ENCODE data around the gene FOXN4. TPM values are rescaled to one million over a fixed set of nuclear protein-coding genes. Genes with fewer than 3 reads are reported as not detected.

The FOXN4 gene
- total and polyA plus RNA-seq, 2 of the 13 experiments (the other 11 are each of a cell fraction or from before 2014, with no cell fraction given) = 0.11 TPM; not detected in 1

GRCh38 chr12:109277899-109278762, 31.0 kb downstream of the FOXN4 start (continued):
- TF ChIP-seq, protein P1, sequence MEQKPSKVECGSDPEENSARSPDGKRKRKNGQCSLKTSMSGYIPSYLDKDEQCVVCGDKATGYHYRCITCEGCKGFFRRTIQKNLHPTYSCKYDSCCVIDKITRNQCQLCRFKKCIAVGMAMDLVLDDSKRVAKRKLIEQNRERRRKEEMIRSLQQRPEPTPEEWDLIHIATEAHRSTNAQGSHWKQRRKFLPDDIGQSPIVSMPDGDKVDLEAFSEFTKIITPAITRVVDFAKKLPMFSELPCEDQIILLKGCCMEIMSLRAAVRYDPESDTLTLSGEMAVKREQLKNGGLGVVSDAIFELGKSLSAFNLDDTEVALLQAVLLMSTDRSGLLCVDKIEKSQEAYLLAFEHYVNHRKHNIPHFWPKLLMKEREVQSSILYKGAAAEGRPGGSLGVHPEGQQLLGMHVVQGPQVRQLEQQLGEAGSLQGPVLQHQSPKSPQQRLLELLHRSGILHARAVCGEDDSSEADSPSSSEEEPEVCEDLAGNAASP (CRISPR knock-in tag; IDR thresholded peaks at IDR 0.05; ENCODE audit: borderline replicate concordance) = peak; percentile 87
- TF ChIP-seq, protein P2, sequence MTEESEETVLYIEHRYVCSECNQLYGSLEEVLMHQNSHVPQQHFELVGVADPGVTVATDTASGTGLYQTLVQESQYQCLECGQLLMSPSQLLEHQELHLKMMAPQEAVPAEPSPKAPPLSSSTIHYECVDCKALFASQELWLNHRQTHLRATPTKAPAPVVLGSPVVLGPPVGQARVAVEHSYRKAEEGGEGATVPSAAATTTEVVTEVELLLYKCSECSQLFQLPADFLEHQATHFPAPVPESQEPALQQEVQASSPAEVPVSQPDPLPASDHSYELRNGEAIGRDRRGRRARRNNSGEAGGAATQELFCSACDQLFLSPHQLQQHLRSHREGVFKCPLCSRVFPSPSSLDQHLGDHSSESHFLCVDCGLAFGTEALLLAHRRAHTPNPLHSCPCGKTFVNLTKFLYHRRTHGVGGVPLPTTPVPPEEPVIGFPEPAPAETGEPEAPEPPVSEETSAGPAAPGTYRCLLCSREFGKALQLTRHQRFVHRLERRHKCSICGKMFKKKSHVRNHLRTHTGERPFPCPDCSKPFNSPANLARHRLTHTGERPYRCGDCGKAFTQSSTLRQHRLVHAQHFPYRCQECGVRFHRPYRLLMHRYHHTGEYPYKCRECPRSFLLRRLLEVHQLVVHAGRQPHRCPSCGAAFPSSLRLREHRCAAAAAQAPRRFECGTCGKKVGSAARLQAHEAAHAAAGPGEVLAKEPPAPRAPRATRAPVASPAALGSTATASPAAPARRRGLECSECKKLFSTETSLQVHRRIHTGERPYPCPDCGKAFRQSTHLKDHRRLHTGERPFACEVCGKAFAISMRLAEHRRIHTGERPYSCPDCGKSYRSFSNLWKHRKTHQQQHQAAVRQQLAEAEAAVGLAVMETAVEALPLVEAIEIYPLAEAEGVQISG (CRISPR knock-in tag; IDR thresholded peaks at IDR 0.05) = no peak
- TF ChIP-seq, protein P3, sequence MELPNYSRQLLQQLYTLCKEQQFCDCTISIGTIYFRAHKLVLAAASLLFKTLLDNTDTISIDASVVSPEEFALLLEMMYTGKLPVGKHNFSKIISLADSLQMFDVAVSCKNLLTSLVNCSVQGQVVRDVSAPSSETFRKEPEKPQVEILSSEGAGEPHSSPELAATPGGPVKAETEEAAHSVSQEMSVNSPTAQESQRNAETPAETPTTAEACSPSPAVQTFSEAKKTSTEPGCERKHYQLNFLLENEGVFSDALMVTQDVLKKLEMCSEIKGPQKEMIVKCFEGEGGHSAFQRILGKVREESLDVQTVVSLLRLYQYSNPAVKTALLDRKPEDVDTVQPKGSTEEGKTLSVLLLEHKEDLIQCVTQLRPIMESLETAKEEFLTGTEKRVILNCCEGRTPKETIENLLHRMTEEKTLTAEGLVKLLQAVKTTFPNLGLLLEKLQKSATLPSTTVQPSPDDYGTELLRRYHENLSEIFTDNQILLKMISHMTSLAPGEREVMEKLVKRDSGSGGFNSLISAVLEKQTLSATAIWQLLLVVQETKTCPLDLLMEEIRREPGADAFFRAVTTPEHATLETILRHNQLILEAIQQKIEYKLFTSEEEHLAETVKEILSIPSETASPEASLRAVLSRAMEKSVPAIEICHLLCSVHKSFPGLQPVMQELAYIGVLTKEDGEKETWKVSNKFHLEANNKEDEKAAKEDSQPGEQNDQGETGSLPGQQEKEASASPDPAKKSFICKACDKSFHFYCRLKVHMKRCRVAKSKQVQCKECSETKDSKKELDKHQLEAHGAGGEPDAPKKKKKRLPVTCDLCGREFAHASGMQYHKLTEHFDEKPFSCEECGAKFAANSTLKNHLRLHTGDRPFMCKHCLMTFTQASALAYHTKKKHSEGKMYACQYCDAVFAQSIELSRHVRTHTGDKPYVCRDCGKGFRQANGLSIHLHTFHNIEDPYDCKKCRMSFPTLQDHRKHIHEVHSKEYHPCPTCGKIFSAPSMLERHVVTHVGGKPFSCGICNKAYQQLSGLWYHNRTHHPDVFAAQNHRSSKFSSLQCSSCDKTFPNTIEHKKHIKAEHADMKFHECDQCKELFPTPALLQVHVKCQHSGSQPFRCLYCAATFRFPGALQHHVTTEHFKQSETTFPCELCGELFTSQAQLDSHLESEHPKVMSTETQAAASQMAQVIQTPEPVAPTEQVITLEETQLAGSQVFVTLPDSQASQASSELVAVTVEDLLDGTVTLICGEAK (IDR thresholded peaks at IDR 0.05) = no peak
- TF ChIP-seq, protein P3 (CRISPR knock-in tag; IDR thresholded peaks at IDR 0.05) = peak; percentile 50; the same call in 1 of the 2 replicates
- peak; percentile 52; the same call in 1 of the 2 replicates for TF ChIP-seq YEATS2 (CRISPR knock-in tag; IDR thresholded peaks at IDR 0.05; ENCODE audit: borderline replicate concordance)
- TF ChIP-seq POLR2A (IDR thresholded peaks at IDR 0.05; ENCODE audit: insufficient read depth in 1 of 2, low read depth in 2 of 2, low read length in 2 of 2) = no peak; a peak in 1 of 4 replicates
- no peak for TF ChIP-seq MAZ (IDR thresholded peaks at IDR 0.05; ENCODE audit: borderline replicate concordance, low read depth, low read length)
- no peak for TF ChIP-seq MAZ (CRISPR knock-in tag; IDR thresholded peaks at IDR 0.05; ENCODE audit: low read depth)
- TF ChIP-seq GFI1 (CRISPR knock-in tag; IDR thresholded peaks at IDR 0.05; ENCODE audit: borderline replicate concordance) = no peak; the same call in 1 of the 2 replicates
- peak; percentile 55; the same call in 1 of the 2 replicates for TF ChIP-seq KLF6 (CRISPR knock-in tag; IDR thresholded peaks at IDR 0.05)
- TF ChIP-seq, protein P4, sequence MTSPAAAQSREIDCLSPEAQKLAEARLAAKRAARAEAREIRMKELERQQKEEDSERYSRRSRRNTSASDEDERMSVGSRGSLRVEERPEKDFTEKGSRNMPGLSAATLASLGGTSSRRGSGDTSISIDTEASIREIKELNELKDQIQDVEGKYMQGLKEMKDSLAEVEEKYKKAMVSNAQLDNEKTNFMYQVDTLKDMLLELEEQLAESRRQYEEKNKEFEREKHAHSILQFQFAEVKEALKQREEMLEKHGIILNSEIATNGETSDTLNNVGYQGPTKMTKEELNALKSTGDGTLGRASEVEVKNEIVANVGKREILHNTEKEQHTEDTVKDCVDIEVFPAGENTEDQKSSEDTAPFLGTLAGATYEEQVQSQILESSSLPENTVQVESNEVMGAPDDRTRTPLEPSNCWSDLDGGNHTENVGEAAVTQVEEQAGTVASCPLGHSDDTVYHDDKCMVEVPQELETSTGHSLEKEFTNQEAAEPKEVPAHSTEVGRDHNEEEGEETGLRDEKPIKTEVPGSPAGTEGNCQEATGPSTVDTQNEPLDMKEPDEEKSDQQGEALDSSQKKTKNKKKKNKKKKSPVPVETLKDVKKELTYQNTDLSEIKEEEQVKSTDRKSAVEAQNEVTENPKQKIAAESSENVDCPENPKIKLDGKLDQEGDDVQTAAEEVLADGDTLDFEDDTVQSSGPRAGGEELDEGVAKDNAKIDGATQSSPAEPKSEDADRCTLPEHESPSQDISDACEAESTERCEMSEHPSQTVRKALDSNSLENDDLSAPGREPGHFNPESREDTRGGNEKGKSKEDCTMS (CRISPR knock-in tag; conservative IDR thresholded peaks at IDR 0.05) = no peak
- TF ChIP-seq ZNF543 (CRISPR knock-in tag; IDR thresholded peaks at IDR 0.05) = no peak
